HK-2 (cell line): Measurements from ENCODE around the gene CDHR3.
"Not testable (repeated sequence)": the region's sequence is repeated elsewhere in the genome, so short reads cannot be mapped to it uniquely, and the experiment has no call there.

ENCODE experiments used
- DNase-seq: peaks from one replicate; pipeline ENCODE4 v3.0.0-alpha.2; 2018; ENCODE audit not compliant: unreplicated experiment

Gene CDHR3

DNA sequence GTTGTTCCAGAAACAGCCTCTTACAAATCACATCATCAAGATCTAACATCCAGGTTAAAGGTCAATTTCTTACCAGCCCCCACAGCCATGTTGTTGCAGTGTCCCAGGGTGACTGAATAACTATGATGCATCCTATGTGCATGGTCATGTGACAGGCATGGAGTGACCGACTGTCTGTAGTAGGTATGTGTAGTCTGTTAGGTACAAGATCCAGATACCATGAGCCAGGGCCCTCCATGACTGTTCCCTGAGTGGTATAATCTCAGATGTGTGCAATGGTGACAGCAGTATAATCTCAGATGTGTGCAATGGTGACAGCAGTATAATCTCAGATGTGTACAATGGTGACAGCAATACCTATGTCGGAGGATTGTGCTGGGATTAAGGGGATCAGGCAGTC, 8.8 kb downstream of the CDHR3 start:
- no peak for DNase-seq

DNA sequence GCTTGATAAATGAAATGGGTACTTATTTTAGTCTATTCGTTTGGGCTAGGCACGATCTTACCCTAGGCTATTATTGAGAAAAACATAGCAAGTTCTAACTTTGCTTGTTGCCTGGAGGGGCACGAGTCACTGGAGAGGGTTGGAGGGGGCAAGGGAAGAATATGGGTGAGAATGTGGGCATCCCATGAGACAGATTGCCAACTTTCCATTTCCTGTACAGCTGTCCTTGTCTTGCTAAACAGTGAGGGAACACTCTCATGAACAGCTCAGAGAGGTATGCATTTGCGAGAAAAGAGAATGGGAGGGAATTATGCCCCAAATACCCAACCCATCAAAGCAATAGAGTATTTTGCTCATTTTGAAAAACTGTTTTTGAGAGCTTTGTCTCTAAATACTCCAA, 9.2 kb downstream of the CDHR3 start:
- no peak for DNase-seq

DNA sequence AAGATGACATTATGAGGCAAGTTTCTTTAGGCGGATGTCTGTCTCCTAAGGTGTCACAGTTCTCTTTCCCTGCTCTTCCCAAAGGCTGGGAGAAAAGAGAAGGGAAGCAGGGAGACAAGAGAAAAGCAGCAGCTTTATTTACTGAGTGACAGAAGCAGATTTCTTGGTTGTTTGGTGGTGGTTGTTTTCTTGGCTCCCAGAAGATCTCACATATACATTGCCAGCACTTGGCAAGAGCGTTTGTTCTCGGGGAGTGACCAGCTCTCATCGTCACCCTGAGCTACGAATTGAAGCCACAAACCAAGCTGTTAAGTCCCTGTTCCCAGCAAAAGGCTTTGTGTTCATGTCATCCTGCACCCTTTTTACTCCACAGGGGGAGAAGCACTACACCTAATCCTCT, 11.4 kb downstream of the CDHR3 start:
- no peak for DNase-seq

DNA sequence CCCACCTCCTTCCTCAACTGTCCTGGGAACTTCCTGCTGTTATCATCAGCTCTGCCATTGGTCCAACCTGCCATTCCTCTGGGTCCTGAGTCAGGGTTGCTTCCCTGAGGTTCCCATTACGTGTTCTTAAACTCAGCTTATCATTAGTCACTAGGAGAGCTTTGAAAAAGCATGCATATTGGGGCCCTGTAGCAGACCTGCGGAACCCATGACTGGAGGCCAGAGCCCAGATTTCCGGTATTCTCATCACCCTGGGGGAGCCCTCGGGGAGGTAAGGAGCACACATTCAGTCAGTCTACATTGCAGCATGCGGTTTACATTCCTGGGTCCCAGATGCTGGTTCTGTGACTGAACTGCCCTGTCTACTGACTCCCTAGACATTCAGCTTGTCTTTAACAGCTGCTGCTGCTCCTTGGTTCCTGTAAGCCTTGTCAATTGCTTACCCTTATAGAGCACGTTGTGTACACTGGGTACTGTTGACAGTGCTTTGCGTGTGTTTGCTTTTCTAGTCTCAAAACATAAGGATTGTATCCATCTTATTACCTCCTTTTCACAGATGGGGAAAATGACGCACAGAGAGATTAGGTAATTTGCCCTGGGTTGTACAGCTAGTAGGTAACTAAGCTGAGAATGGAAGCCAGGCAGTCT, 12.8 kb downstream of the CDHR3 start:
- DNase-seq = no peak

DNA sequence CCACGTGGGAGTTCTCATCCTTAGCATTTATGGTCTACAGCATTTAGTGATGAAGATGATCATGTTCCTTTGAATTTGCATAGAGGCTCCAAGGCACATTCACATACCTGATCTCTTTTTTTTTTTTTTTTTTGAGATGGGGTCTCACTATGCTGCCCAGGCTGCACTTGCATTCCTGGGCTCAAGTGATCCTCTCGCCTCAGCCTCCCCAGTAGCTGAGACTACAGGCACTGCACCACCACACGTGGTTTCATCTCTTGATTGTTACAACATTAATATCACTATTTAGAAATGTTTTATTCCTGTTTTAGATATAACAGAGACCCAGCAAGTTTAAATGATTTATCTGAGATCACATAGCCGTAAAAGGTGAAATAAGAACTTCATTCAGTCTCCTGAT, 13.8 kb downstream of the CDHR3 start:
- no peak for DNase-seq

DNA sequence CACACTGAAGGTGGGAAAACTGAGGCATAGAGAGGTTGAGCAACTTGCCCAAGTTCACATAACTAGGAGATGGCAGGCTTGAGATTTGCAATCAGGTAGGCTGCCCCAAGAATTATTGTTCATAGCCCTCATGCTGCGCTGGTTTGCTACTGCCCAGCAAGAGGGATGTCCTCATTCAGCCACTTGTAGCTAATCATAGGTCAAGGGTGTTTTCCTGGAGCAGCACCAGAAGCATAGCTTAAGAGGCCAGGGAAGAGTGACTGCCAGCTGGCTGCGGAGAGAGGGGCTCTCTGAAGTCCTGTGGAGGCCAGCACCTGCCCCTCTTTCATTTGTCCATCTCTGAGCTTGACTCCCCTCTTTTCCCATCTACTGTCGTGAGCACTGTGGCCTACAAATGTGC, 15.0 kb downstream of the CDHR3 start:
- no peak for DNase-seq

DNA sequence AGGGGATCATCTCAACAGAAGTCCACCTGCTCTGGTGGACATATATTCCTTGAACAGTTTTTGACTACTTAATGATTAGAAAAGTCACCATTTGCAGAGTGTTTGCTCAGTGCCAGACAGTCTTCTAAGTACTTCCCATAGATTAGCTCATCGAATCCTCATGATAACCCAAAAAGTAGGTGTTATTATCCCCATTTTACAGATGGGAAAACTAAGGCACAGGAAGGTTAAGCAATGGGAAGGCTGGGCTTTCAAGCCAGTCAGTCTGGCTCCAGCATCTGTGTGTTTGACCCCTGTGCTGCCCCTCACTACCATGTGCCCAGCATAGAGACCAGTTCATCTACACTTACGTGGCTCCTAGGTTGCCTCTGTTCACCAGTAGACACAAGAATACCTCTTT, 15.9 kb downstream of the CDHR3 start:
- DNase-seq = no peak

DNA sequence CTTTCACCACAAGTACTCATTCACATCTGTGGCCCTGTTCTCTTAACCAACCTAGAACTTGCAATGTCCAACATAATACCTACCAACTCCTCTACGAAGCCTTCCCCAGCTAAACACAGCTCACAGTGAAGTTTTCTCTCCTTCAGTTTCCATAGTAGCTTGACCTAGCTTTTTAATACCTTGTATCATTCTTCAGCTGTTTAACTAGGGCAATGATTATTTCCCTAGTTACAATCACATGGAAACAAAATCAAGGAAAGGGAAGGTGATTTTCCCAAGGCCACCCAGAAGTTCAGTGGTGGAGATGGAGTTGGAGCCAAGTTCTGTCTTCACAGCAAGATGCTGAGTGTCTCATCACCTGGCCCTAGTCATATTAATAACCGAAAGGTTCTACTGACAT, 16.3 kb downstream of the CDHR3 start:
- DNase-seq = no peak

DNA sequence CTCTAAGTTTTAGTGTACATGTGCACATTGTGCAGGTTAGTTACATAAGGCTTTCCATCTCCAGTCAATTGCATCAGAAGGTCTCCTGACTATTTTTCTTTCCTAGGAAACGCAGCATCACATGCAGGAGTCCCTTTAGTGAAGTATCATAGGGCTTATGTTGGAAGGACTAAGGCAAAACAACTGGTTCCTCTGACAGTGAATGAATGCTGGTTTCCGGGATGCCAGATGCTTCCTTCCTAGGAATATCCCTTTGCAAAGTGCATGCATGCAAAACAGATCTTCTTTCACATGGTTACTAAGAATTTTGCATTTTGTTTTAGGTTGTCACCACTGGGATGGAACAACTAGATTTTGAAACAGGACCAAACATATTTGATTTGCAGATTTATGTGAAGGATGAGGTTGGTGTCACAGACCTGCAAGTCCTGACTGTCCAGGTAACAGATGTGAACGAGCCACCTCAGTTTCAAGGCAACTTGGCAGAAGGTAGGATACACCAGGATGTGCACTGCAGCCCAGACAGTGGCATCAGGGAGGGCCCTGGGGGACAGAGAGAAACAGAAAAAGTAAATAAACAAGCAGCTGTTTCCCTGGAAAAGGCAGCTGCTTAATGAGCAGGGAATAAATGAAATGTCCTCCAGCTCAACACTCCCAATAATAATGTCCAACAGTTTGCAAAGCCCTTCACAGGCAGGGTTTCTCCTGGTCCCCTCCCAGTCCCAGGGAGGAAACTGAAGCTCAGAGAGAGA, 17.8 kb downstream of the CDHR3 start:
- no peak for DNase-seq

DNA sequence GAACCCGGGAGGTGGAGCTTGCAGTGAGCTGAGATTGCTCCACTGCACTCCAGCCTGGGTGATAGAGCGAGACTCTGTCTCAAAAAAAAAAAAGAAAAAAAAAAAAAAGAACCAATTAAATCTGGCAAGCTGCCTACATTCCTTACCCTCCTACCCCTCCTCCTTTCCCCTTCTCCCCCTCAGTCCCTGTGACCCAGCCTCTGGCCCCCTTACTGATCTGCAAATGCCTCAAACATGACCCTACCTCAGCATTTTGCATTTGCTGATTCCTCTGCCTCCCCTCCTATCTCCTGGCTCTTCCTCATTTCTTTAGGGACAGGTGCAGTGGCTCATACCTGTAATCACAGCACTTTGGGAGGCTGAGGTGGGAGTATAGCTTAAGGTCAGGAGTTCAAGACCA, 19.3 kb downstream of the CDHR3 start:
- DNase-seq = no peak

DNA sequence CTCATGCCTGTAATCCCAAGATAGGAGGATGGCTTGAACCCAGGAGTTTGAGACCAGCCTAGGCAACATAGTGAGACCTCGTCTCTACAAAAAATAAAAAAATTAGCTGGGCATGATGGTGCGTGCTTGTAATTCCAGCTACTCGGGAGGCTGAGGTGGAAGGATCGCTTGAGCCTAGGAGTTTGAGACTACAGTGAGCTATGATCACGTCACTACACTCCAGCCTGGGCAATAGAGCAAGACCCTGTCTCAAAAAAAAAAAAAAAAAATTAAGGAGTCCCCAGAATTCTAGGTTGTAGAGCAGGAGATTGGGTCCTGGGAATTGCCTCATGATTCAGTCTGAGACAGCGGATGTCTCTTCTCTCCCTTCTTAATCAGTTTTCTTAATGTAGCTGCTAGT, 21.7 kb downstream of the CDHR3 start:
- DNase-seq = not testable (repeated sequence)

DNA sequence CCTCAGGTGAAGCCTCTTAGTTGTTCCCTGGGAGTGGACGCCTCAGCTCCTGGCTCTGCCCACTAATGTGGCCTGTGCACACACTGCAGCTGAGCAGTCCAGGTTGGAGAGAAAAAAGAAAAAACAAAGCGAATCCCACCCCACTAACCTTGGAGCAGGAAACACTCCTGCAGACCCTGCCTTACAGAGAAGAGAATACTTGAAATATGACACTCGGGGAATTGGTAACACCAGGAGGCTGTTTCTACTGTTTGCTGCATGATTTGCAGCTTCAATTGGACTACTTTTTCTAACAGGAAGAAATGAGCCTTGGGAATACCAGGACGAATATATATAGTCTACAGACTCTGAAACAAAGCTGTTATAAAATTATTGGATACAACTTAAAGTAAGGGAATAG, 22.2 kb downstream of the CDHR3 start:
- DNase-seq = no peak

DNA sequence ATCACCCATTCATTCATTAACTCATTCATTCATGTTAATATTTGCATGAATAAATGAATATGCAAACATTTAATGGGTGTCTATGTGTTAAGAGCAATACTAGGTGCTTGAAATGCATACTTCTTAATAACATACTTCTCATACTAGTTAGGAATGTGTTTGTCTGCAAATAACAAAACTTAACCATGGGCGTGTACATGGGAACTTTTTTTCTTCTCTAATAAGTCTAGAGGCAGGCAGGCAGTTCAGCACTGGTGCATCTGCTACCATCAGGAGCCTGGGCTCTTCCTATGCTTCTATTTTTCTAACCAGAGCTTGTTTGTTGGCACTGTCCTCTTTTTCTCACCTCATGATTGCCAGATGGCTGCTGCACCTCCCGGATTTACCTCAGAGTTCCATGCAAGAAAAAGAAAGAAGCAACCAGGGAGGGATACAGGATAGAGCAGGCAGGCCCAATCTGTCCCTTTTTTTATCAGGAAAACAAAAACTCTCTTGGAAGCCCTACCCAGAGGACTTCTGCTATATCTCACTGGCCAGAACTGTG, 22.7 kb downstream of the CDHR3 start:
- DNase-seq = no peak

DNA sequence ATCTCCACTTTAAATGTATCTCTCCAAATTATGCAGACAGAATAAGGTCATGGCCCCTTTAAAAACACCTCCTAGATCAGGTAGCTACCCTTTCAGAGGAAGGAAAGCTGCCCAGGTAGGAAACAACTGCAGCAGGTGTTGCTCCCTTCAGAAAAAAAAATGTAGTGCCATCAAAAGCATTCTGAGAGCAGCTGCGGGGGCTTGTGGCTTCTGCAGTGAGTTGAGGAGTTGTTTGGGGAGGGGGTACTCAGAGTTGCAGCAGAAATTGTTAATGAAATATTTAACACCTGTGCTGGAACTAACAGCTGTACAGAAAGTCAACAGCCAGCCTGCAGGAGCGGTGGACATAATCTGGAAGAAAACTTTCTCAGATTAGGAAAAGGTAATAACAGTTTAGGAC, 24.0 kb downstream of the CDHR3 start:
- no peak for DNase-seq

DNA sequence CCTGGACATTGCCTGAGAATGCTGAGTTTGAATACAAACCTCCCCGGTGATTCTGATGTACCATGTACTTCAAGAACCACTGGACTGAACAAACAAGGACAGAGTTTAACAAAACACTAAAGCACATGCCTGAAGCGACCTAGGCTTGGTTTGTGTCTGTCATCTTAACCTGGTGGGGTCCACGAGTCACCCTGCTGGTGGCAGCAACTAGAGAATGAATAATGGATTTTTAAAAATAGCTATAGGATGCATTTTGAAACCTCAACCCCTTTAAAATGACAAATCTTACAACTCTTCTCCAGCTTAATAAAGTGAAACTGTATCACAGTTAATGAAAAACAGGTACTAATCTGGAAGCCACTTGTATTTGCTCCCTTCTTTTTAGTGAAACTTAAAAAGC, 25.2 kb downstream of the CDHR3 start:
- DNase-seq = no peak

DNA sequence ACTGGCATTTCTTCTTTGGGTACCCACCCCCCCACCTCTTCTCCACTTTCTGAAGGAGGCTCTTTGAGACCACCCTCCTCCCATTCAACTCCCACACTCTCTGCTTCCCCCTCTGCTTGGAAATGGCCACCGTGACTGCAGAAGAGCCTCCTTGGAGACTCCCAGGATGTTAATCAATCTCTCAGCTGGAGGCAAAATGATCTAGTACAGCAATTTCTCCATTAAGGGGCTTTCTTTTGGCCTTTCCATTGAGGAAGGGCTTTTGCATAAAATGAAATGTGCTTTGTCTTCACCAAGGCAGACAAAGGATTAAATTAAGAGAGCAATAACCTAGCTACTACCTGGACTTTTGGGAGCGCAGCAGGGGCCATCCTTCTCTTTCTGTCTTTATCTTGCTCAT, 26.1 kb downstream of the CDHR3 start:
- DNase-seq = no peak

DNA sequence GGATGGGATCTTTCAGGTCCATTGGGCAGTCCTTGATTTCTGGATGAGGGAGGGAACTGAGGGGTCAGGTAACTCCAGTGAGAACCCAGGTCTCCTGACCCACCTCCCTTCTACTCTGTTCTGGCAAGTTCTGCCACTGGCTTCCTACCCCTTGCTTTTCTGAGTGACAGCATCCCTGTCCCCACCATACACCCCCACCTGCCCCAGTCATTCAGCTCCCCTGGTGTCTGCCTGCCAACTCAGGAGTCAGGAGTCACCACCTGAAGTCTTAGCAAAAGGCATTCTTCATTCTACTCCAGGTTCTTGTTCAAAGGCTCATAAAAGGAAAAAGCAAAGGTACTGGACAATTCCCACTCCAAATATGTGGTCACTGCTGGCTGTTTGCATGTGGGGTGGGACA, 26.6 kb downstream of the CDHR3 start:
- DNase-seq = no peak

DNA sequence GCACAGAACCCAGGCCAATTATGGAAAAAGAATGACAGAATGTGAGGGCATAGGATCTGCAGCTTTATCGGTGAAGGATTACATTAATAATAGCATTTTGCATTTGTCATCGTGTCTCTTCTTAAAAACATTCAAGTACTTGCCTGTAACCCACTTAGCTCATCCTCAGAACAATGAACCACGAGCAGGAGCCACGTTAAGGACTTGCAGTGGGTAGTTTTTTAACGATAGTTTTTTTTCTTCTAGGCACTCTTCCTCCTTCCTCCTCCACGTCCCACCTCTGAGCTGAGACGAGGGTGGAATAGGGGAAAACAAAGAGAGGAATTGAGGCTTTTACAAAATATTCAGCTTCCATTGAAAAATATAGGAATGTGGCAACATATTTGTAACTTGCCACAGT, 27.1 kb downstream of the CDHR3 start:
- no peak for DNase-seq

DNA sequence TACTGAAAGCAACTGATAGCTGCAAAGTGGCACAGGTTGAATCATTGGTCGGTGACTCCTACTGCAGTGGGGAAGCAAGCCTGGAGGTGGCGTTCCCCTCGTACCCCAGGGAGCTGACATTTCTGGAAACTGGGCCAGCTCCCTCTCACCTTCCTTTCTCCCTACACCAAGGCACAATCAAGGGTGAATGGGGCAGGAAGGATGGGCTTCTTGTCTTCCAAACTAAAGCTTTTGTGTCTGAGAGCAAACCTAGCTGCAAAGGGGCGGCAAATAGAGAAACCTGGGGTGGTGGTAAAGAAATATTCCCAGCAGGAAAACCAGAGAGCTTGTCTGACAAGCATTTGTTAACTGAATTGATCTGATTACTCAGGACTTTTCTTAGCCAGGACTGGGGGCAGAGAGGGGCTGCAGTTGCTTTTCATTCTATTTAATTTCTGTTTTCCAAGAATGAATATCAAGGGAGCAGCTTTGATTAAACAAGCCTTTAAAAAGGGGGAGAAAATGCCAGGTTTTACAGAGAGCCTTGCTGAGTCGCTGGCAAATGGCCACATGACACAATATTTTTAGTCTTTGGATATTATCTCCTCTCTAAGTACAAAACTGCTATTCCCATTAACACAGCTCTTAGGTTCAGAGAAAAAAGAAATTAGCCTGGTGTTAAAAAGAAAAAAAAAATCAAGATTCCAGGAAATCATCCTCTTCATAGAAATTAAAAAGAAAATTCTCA, 27.8 kb downstream of the CDHR3 start:
- no peak for DNase-seq

DNA sequence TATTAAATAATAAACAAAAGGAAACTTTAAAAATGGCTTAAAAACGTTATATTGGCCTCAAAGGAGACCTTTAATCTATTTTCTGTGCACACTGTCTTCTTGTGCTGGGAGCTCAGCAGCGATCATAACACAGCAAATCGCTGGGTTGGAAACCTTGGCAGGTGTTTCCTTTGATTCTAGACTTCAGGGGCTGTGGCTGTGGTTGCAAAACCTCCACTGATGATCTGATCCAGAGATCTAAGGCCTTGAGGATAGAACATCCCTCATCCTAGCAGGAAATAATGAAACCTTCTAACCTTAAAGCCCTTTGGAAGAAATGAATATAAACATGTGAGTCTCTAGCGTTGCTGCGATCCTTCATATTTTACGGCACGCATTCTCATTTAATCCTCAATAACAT, 29.8 kb downstream of the CDHR3 start:
- DNase-seq = no peak

DNA sequence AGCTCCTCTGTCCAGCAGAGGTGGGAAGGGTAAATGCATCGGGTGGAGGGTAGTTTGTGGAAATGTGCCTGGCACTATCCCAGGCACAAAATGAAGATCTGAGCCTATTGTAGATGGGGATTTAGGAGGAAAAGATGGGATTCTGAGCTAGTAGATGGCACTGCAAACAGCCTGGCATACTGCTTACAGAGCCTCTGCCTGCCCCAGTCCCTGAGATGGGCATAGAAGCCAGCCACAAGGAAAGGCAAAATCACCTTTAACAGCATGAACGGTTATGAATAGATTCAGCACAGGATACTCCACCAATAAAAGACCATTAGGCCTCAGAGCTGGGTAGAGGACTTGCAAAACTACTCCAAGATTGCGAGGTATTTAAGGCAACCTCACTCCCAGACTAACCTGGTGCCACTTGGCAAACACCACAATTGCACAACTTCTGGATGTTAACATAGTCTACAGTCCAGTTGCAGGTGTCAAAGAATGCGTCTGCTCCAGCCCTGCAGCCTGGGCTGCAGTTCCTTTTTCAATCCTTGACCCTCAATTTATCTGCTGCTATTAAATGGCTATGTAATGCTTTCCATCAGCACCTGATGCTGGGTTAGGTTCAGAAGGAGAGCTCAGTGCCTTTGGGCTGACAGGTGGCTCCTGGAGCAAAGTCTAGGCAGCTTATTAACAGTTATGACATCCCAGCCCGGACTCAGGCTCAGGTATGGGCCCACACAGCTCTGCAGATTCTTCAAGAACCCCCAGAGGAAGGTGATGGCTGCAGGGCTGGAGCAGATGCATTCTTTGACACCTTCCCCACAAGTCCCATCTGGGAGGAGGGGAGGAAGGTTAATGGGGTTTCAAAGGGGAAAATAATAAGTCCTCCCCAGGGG, 34.0 kb downstream of the CDHR3 start:
- DNase-seq = no peak

DNA sequence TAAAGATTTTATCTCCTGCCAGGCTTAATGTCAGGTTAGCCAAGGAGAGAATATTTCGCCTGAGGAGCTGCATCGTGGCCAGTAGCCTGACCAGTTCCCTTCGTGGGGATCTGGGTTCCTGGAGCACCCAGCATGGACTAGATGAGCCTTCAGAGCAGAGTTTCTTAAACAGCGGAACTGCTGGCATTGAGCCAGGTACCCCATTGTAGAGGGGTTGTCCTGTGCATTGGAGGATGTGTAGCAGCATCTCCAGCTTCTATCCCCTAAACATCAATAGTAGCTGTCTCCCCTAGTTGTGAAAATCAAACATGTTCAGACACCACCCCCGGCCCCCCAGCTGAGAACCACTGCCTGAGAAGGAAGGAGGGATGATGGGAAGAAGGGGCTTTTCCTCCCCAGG, 36.2 kb downstream of the CDHR3 start:
- DNase-seq = no peak
